GM23338 (cell line): ENCODE data around the gene PIAS1. TPM values are rescaled to one million over a fixed set of nuclear protein-coding genes. Genes with fewer than 3 reads are reported as not detected.

ENCODE experiments used
- CREB1 ChIP-seq: fragments of 250-450 bp; sonication (Bioruptor Pico); IDR thresholded peaks from 2 replicates; pipeline ENCODE4 v1.5.0; 2020; ENCODE audit warnings: low read depth, mild to moderate bottlenecking, moderate library complexity
- EZH2 ChIP-seq: fragments of 200-600 bp; sonication (generic); IDR thresholded peaks from one replicate; pipeline ENCODE4 v1.8.0; 2017; ENCODE audit warnings: antibody characterized with exemption, mild to moderate bottlenecking, low read depth; ENCODE audit not compliant: unreplicated experiment
- EZH2phosphoT487 ChIP-seq: fragments of 200-600 bp; sonication (generic); IDR thresholded peaks from one replicate; pipeline ENCODE4 v1.8.1; 2018; ENCODE audit warnings: antibody characterized with exemption; ENCODE audit not compliant: unreplicated experiment
- JUNB ChIP-seq: IDR thresholded peaks from one replicate; pipeline ENCODE4 v1.6.1; 2016; ENCODE audit warnings: antibody characterized with exemption; ENCODE audit not compliant: unreplicated experiment
- STAT1 ChIP-seq: IDR thresholded peaks from one replicate; pipeline ENCODE4 v1.6.1; 2016; ENCODE audit warnings: antibody characterized with exemption; ENCODE audit not compliant: unreplicated experiment
- ZNF114 ChIP-seq: fragments of 250-450 bp; sonication (Bioruptor Pico); IDR thresholded peaks from 2 replicates; pipeline ENCODE4 v1.5.0; 2020; ENCODE audit warnings: mild to moderate bottlenecking, moderate library complexity
- polyA plus RNA-seq: library from polyadenylated mRNA; unstranded; fragments of >200 nt; fragmentation: Nextera tagmentation; extraction: Ambion mirVana; gene quantifications from 2 replicates; pipeline ENCODE4 v1.2.1, GENCODE V29; 2016
- total RNA-seq: library from RNA; depleted of rRNA; stranded (reverse); fragments of >200 nt; shearing (Covaris generic); gene quantifications from 2 replicates; pipeline ENCODE4 v1.2.3, GENCODE V29; 2014
- TF ChIP-seq, protein P1 (sequence below): IDR thresholded peaks from one replicate; pipeline ENCODE4 v1.6.1; 2018; ENCODE audit warnings: antibody characterized with exemption; ENCODE audit not compliant: unreplicated experiment
- TF ChIP-seq, protein P2 (sequence below): fragments of 250-450 bp; sonication (Bioruptor Pico); IDR thresholded peaks from 2 replicates; pipeline ENCODE4 v1.5.0; 2020; ENCODE audit warnings: mild to moderate bottlenecking, moderate library complexity

Gene PIAS1
- total and polyA plus RNA-seq, 2 experiments from 2014 or later = 30.7 to 32.1 TPM

- TF ChIP-seq, protein P1, sequence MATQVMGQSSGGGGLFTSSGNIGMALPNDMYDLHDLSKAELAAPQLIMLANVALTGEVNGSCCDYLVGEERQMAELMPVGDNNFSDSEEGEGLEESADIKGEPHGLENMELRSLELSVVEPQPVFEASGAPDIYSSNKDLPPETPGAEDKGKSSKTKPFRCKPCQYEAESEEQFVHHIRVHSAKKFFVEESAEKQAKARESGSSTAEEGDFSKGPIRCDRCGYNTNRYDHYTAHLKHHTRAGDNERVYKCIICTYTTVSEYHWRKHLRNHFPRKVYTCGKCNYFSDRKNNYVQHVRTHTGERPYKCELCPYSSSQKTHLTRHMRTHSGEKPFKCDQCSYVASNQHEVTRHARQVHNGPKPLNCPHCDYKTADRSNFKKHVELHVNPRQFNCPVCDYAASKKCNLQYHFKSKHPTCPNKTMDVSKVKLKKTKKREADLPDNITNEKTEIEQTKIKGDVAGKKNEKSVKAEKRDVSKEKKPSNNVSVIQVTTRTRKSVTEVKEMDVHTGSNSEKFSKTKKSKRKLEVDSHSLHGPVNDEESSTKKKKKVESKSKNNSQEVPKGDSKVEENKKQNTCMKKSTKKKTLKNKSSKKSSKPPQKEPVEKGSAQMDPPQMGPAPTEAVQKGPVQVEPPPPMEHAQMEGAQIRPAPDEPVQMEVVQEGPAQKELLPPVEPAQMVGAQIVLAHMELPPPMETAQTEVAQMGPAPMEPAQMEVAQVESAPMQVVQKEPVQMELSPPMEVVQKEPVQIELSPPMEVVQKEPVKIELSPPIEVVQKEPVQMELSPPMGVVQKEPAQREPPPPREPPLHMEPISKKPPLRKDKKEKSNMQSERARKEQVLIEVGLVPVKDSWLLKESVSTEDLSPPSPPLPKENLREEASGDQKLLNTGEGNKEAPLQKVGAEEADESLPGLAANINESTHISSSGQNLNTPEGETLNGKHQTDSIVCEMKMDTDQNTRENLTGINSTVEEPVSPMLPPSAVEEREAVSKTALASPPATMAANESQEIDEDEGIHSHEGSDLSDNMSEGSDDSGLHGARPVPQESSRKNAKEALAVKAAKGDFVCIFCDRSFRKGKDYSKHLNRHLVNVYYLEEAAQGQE = no peak
- TF ChIP-seq EZH2 (no peak), EZH2phosphoT487 (no peak), STAT1 (no peak), CREB1 (no peak), JUNB (no peak), ZNF114 (CRISPR knock-in tag) (no peak)
- TF ChIP-seq, protein P2, sequence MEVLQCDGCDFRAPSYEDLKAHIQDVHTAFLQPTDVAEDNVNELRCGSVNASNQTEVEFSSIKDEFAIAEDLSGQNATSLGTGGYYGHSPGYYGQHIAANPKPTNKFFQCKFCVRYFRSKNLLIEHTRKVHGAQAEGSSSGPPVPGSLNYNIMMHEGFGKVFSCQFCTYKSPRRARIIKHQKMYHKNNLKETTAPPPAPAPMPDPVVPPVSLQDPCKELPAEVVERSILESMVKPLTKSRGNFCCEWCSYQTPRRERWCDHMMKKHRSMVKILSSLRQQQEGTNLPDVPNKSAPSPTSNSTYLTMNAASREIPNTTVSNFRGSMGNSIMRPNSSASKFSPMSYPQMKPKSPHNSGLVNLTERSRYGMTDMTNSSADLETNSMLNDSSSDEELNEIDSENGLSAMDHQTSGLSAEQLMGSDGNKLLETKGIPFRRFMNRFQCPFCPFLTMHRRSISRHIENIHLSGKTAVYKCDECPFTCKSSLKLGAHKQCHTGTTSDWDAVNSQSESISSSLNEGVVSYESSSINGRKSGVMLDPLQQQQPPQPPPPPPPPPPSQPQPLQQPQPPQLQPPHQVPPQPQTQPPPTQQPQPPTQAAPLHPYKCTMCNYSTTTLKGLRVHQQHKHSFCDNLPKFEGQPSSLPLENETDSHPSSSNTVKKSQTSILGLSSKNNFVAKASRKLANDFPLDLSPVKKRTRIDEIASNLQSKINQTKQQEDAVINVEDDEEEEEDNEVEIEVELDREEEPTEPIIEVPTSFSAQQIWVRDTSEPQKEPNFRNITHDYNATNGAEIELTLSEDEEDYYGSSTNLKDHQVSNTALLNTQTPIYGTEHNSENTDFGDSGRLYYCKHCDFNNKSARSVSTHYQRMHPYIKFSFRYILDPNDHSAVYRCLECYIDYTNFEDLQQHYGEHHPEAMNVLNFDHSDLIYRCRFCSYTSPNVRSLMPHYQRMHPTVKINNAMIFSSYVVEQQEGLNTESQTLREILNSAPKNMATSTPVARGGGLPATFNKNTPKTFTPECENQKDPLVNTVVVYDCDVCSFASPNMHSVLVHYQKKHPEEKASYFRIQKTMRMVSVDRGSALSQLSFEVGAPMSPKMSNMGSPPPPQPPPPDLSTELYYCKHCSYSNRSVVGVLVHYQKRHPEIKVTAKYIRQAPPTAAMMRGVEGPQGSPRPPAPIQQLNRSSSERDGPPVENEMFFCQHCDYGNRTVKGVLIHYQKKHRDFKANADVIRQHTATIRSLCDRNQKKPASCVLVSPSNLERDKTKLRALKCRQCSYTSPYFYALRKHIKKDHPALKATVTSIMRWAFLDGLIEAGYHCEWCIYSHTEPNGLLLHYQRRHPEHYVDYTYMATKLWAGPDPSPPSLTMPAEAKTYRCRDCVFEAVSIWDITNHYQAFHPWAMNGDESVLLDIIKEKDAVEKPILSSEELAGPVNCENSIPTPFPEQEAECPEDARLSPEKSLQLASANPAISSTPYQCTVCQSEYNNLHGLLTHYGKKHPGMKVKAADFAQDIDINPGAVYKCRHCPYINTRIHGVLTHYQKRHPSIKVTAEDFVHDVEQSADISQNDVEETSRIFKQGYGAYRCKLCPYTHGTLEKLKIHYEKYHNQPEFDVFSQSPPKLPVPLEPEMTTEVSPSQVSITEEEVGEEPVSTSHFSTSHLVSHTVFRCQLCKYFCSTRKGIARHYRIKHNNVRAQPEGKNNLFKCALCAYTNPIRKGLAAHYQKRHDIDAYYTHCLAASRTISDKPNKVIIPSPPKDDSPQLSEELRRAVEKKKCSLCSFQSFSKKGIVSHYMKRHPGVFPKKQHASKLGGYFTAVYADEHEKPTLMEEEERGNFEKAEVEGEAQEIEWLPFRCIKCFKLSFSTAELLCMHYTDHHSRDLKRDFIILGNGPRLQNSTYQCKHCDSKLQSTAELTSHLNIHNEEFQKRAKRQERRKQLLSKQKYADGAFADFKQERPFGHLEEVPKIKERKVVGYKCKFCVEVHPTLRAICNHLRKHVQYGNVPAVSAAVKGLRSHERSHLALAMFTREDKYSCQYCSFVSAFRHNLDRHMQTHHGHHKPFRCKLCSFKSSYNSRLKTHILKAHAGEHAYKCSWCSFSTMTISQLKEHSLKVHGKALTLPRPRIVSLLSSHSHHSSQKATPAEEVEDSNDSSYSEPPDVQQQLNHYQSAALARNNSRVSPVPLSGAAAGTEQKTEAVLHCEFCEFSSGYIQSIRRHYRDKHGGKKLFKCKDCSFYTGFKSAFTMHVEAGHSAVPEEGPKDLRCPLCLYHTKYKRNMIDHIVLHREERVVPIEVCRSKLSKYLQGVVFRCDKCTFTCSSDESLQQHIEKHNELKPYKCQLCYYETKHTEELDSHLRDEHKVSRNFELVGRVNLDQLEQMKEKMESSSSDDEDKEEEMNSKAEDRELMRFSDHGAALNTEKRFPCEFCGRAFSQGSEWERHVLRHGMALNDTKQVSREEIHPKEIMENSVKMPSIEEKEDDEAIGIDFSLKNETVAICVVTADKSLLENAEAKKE (CRISPR knock-in tag) = no peak
These were observed 70.6 kb downstream of the PIAS1 start (continued) for GRCh38 chr15:68124700-68125099.
